Endothelial cell (in vitro differentiated cells): Measurements from ENCODE around the gene ROCK2. TPM values are rescaled to one million over a fixed set of nuclear protein-coding genes. Genes with fewer than 3 reads are reported as not detected.

Source experiments
- DNase-seq: peaks from one replicate; pipeline ENCODE4 v3.0.0; 2021; ENCODE audit warnings: low spot score
- H3K27ac Mint-ChIP-seq: one replicate; pipeline ENCODE4 v1.8.0; 2021; ENCODE audit warnings: mixed read lengths, inconsistent platforms; ENCODE audit not compliant: unreplicated experiment
- H3K27me3 Mint-ChIP-seq: one replicate; pipeline ENCODE4 v1.8.0; 2021; ENCODE audit warnings: mild to moderate bottlenecking, moderate library complexity, mixed read lengths, inconsistent platforms; ENCODE audit not compliant: unreplicated experiment
- H3K36me3 Mint-ChIP-seq: one replicate; pipeline ENCODE4 v1.8.0; 2021; ENCODE audit warnings: mild to moderate bottlenecking, low read depth, mixed read lengths, inconsistent platforms; ENCODE audit not compliant: unreplicated experiment
- H3K4me1 Mint-ChIP-seq: one replicate; pipeline ENCODE4 v1.8.0; 2021; ENCODE audit warnings: mild to moderate bottlenecking, mixed read lengths, inconsistent platforms; ENCODE audit not compliant: unreplicated experiment
- H3K4me3 Mint-ChIP-seq: one replicate; pipeline ENCODE4 v1.8.0; 2021; ENCODE audit warnings: mild to moderate bottlenecking, mixed read lengths, inconsistent platforms; ENCODE audit not compliant: unreplicated experiment
- H3K9me3 Mint-ChIP-seq: one replicate; pipeline ENCODE4 v1.8.0; 2021; ENCODE audit warnings: mixed read lengths, inconsistent platforms; ENCODE audit not compliant: unreplicated experiment
- CTCF ChIP-seq: fragments of 200-600 bp; sonication (generic); IDR thresholded peaks from one replicate; pipeline ENCODE4 v1.5.0; 2021; ENCODE audit warnings: antibody characterized with exemption; ENCODE audit not compliant: unreplicated experiment
- long read RNA-seq: library from polyadenylated mRNA; unstranded; transcript quantifications from one replicate; pipeline ENCODE4 v2.0.0, GENCODE V29; 2020; ENCODE audit not compliant: unreplicated experiment
- total RNA-seq: library from RNA; stranded (reverse); fragmentation: NEBNext Ultra II Directional; extraction: Animal tissue kit (Norgen Biotek cat#: 25700); gene quantifications from one replicate; pipeline ENCODE4 v1.2.1, GENCODE V29; 2021; ENCODE audit not compliant: unreplicated experiment

The ROCK2 gene
- total RNA-seq = 52.8 TPM
- long read RNA-seq = 0 reads

GRCh38 chr2:11344342-11344955, at the start of gene ROCK2:
Gene ROCK2, minus strand, starts transcription at chr2:11344636. Its CDS starts 500 bp downstream, at chr2:11344136.
- H3K9me3 Mint-ChIP-seq = no peaks in the 10 kb centered on the region
- peak; percentile 93 for DNase-seq
- peak within 1 kb of the TSS; percentile 100 for H3K4me3 Mint-ChIP-seq
- peak within 1 kb of the TSS; percentile 98 for H3K27ac Mint-ChIP-seq
- TF ChIP-seq CTCF = no peak
- peaks cover 12% of the 10 kb centered on the region for H3K27me3 Mint-ChIP-seq
- H3K36me3 Mint-ChIP-seq = peaks cover 5% of the 10 kb centered on the region
- peaks cover 44% of the 10 kb centered on the region for H3K4me1 Mint-ChIP-seq

DNA sequence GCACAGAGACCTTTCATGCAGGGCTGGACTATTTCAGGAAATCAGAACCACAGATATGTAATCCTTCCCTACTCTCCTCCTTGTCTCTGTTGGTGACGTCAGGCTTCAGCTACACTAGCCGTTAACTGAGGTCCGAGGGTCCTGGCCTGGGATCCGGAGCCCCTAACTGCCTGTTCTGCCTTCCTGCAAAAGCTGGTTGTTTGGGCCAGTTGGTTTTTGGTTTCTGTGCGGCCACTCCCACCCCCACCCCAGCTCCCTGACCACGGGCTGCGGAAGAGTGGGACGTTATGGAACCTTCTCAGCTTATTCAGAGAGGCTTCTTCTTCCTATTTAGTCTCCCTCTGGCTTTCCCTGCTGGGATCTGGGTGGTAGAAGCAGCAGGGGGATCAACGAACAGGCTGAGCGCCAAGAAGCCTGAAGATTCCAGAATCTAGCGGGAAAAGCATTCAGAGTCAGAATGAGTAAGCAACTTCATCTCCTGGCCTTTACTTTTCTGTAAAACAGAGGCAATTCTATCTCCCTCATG, 49.3 kb upstream of the ROCK2 start:
- peak overlapping the region; percentile 30 for H3K27ac Mint-ChIP-seq
- DNase-seq = no peak

DNA sequence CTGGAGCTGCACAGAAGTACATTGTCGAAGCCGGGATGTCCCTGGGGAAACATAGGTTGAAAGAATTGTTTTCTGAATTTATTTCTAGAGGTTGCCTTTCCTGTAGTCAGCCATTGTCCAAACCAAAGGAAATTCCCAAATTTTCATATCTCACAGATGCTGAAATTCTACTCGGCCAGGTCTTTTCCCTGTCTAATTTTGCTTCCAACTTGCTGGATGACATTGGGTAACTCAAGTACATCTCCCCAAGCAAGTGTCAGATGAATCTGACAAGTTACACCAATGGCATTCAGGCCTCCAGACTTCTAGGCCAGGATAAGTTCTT, 47.5 kb upstream of the ROCK2 start:
- Mint-ChIP-seq H3K4me1 (peaks cover 10% of the 10 kb centered on the region), H3K4me3 (no peak overlapping the region), H3K9me3 (no peaks in the 10 kb centered on the region), H3K36me3 (no peaks in the 10 kb centered on the region), H3K27me3 (peaks cover 3% of the 10 kb centered on the region), H3K27ac (peak overlapping the region; percentile 95)
- TF ChIP-seq CTCF = no peak
- no peak for DNase-seq

More for the DNA sequence above, 49.3 kb upstream of the ROCK2 start:
- H3K36me3 Mint-ChIP-seq = no peaks in the 10 kb centered on the region
- peaks cover 10% of the 10 kb centered on the region for H3K4me1 Mint-ChIP-seq
- TF ChIP-seq CTCF = no peak
- peaks cover 7% of the 10 kb centered on the region for H3K27me3 Mint-ChIP-seq
- H3K4me3 Mint-ChIP-seq = peak overlapping the region; percentile 51
- no peaks in the 10 kb centered on the region for H3K9me3 Mint-ChIP-seq

DNA sequence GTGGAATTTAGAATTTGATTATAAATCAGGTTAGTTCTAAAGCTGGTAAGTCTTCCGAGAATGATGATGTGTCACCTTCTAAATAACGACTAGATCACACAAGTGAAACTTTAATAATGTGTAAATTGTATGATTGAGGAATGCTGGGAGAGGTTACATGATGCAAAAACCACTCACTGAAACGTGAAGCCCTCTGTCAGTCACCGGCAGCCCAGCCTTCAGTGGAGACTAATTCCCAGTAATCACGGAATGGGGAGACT, 45.9 kb upstream of the ROCK2 start:
- peaks cover 2% of the 10 kb centered on the region for H3K27me3 Mint-ChIP-seq
- peaks cover 11% of the 10 kb centered on the region for H3K4me1 Mint-ChIP-seq
- no peaks in the 10 kb centered on the region for H3K9me3 Mint-ChIP-seq
- peak overlapping the region; percentile 30 for H3K27ac Mint-ChIP-seq
- no peak overlapping the region for H3K4me3 Mint-ChIP-seq
- H3K36me3 Mint-ChIP-seq = no peaks in the 10 kb centered on the region
- no peak for DNase-seq
- TF ChIP-seq CTCF = no peak

DNA sequence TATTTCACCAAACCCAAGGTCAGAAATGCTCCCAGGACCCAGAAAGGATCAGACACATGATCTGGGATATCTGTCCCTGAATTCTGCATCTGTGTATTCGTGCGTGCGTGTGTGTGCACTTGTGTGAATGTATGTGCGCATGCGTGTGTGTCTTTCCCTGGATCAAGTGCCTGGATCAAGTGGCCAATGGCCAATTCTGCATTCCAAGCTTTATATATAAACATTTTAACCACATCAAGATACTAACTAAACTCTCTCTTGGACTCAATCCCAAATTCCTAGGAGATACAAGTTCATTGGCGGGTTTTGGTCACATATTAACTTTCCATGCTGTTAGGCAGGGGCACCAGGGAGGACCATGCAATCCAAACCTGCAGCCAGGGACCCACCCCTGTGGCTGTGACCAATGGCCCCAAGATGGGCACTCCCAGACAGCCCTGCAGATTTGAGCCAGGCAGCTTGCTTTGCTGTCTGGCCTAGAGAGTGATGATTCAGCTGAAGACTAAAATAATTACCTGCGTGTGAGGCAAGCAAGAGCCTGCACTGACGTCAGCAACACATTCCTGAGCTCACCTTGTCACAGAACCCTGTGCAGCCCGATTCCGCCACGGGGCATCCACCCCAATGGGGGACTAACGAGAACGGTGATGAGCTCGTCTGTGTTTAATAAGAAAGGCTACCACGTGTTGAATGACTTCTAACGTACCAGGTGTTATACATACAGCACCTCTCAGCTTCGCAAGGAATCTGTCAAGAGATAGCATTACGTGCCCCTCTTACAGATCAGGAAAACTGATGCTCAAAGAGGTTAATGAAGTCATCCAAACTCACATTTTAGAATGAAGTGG, 45.3 kb upstream of the ROCK2 start:
- Mint-ChIP-seq H3K4me3 (no peak overlapping the region), H3K4me1 (peaks cover 11% of the 10 kb centered on the region), H3K27ac (peak overlapping the region; percentile 30), H3K36me3 (no peaks in the 10 kb centered on the region), H3K27me3 (peaks cover 2% of the 10 kb centered on the region), H3K9me3 (no peaks in the 10 kb centered on the region)
- TF ChIP-seq CTCF = no peak
- DNase-seq = no peak
